NCI-H345 treated with DMSO at 0.1 percent for 48 hours (cell line): ENCODE results near the gene KRT3.
A peak's percentile ranks its signal among the peaks of the same experiment; 100 is the strongest.

Experiments used
- DNase-seq: peaks from one replicate; lab custom pipeline; 2025; ENCODE audit not compliant: unreplicated experiment; lab: John Stamatoyannopoulos, UW

The KRT3 gene

DNA sequence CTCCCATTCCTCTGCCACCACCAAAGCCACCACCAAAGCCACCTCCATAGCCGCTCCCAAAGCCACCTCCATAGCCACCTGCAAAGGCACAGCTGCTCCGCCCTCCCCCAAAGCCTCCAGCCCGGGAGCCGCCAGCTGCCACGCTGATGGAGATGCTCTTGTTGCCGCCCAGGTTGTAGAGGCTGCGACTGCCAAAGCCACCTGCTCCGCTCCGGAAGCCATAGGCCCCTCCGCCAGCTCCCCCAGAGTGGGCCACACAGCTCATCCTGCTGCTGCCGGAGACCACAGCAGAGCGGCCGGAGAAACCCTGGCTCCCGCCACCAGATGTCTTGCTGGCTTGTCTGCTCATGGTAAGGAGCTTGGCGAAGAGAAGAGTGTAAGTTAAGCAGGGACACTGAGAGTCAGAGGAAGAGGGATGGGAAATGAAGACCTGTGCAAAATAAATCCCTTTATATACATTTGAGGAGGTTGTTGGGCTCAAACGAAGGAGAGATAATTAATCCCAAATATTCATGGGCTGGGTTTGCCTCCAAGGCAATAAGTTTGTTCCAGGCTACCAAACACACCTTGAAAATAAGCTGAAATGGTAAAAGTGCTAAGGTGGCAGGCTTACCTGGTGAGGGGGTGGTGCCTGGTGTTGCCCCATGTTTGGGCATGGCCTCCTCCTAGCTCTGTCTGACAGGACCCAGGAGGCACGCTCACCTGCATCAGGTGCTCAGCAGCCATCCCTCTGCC, at the start of gene KRT3:
KRT3 (minus strand) TSS at position 424 of the 735 bp plus-strand sequence; CDS start at position 349, 75 bp downstream.
- no peak for DNase-seq

DNA sequence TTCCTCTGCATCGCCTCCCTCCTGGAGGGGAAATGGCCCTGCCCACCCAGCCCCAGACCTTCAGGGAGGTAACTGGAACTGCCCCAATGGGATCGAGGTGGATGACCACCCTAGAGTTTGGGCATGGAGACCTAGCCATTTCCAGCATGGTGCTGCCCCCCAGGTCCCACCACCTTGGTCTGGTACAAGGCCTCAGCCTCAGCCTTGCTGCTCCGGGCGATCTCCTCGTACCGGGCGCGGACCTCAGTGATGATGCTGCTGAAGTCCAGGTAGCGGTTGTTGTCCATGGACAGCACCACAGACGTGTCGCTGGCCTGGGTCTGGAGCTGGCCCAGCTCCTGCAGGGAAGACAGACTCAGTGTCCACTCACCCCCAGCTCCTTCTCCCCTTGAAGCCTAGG, 48.5 kb upstream of the KRT3 start:
- DNase-seq = no peak

DNA sequence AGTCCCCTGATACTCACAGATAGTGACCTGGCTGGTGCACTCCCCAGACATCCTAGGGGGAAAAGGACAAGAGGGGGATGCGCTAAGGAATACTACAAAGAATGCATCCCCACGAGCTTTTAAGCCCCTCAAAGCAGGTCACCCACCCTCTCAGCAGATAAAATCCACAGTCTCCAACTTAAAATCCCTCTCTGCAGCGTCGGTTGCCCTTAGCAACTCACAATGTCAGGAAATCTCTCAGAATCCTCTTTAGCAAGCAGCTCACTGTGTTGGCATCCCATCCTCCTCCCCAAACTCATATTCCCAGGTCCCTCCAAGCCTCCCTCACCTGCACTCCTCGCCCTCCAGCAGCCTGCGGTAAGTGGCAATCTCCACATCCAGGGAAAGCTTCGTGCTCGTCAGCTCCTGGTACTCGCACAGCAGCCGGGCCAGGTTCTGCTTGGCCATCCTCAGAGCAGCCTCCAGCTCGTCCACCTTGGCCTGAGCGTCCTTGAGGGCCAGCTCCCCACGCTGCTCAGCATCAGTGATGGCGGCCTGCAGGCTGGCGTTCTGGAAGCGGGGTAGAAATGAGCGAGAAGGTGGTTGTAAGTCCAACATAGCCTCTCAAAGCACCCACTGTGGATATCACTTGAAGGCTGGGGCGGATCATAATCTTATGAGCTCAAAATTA, 43.7 kb upstream of the KRT3 start:
- DNase-seq = no peak

GRCh38 chr12:52838609-52839435, 42.9 kb upstream of the KRT3 start:
- DNase-seq = peak; percentile 39

DNA sequence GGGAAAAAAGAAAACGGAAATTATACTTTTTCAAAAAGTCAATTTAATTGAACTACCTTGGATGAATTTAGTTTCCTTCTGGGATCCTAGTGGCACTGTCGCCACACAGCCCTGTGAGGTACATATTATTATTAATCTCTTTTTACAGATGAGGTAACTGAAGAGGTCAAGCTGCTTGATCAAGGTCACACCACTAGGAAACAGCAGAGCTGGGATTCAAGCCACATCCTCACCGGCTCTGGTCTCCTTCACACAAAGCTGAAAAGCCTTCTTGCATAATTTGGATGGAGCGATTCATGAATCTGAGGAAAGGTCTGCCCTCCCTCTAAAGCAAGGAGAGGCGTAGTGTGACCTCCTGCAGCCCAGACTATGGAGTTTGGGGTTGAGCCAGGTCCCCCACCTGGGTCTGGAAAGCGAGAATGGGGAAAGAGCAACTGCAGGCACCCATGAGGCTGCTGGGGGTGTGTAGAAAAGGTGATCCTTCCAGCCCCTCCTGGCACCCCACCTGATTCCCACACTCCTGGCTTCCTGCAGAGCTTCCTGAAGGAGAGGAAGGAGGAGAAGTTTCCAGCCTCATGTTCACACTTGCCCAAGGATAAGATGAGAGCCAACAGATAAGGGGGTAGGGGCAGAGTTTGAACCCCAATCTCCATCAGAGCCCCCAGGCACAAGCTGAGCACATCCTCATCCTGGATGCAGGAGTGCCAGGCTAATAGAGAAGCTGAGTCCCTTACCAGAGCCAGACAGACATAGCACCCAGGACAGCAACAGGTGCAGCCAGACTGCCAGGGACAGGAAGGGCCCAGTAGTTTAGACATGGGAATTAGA, 42.1 kb upstream of the KRT3 start:
- DNase-seq = no peak

GRCh38 chr12:52837413-52837741, 41.5 kb upstream of the KRT3 start:
- no peak for DNase-seq

DNA sequence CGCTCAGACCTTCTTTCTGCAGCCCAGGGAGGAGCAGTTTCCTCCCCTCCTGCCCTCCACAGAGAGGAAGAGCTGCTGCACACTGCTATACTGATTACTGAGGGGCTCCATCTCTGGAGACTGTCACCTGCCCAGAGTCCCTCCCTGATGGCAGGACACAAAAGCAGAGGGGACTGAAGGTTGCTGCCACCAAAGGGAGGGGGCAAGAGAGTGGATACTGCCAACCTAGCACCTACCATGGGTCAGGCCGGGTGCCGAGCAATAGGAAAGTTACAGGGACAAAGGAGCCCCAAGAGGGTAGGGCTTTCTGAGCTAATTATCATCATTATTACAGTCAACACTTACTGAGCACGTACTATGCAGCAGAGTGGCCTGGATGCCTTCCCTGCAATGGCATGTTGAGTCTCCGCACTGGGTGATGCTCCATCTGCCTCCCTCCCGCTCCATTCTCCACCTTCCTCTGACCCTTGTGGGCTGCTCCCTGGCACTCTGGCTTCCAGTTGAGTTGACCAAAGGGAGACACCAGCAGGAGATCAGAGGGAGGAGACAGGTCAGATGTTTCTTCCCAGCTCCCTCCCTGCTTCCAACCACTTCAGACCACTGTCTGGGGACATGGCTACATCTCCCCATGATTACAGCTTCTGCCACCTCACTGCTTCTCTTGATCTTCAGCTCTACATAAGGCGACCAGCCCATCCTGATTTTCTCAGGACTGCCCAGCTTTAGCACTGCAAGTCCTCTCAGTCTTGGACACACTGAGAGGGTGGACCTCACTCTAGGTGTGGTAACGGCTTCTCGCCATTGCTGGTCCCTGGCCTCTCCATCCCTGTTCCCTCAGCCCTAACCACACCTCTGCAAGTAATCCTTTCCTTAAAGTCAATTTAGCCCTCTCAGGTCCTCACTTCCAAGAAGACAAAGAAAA, 40.8 kb upstream of the KRT3 start:
- DNase-seq = no peak

DNA sequence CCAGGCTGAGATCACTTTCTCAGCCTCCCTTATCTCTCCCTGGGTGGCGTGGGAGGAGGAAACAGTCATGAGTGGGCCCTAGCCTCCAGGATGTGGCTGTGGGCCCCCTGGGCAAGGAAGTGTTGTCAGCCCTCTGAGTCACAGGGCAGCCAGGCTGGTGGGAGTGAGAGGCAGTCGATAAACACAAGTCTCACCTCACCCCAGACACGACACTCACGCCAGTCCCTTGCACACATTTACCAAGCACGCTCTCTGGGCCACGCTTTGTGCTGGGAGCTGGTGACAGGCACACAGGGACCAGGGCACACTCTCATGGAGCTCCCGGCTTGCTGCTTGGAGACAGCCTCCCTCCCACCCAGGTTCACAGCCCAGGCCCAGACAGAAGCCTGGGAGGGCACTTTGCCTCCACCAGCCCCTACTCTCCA, 40.1 kb upstream of the KRT3 start:
- DNase-seq = no peak

GRCh38 chr12:52835271-52836041, 39.5 kb upstream of the KRT3 start:
- no peak for DNase-seq

GRCh38 chr12:52834727-52835001, 38.7 kb upstream of the KRT3 start:
- no peak for DNase-seq

GRCh38 chr12:52833922-52834726, 38.2 kb upstream of the KRT3 start, which contains the start of gene KRT79:
TSS of gene KRT79 (minus strand) at chr12:52834311. CDS start at chr12:52834260, 51 bp downstream.
- no peak for DNase-seq

- no peak for DNase-seq
Observed at GRCh38 chr12:52832985-52833905, 37.3 kb upstream of the KRT3 start.

DNA sequence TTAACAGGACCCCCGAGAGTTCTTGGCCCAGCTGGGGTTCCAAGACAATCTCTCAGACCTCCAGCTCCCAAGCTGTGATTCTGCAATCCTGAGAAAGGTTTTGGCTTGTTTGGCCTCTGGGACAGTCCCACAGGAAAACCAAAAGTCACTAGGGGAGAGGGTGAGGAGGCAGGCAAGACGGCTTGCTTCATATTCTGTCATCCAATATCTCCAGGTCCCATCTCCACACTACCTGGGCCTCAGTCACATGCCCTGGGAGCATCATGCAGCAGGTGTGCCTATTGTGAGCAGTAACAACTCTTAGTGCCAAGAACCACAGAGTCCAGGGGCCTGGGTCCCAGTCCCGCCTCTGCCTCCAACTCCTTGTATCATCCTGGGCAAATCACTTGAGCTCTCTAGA, 36.5 kb upstream of the KRT3 start:
- DNase-seq = no peak

- DNase-seq = no peak
Observed at GRCh38 chr12:52831251-52831650, 35.3 kb upstream of the KRT3 start.

- DNase-seq = no peak
Observed at GRCh38 chr12:52829986-52830770, 34.3 kb upstream of the KRT3 start.

GRCh38 chr12:52828591-52829021, 32.7 kb upstream of the KRT3 start:
- no peak for DNase-seq

- DNase-seq = no peak
Observed at GRCh38 chr12:52828156-52828555, 32.2 kb upstream of the KRT3 start.
